ENCODE data around the gene NECTIN1.

NECTIN1 gene

GRCh38 chr11:119626197-119626841 is 102.7 kb downstream of the NECTIN1 start:
- Histone ChIP-seq H3K27ac (no peak overlapping the region), H3K4me3 (no peak overlapping the region)
- TF ChIP-seq CTCF (IDR thresholded peaks at IDR 0.05) = no peak
- DNase-seq (ENCODE audit: low spot score) = no peak

- TF ChIP-seq CTCF (IDR thresholded peaks at IDR 0.05) = no peak
- no peak overlapping the region for H3K4me3 ChIP-seq
- H3K27ac ChIP-seq = no peak overlapping the region
- no peak for DNase-seq (ENCODE audit: low spot score)
These were observed 103.6 kb downstream of the NECTIN1 start for GRCh38 chr11:119625206-119625978.

- no peak for TF ChIP-seq CTCF (IDR thresholded peaks at IDR 0.05)
- no peak for DNase-seq (ENCODE audit: low spot score)
- Histone ChIP-seq H3K4me3 (no peak overlapping the region), H3K27ac (no peak overlapping the region)
These were observed 104.4 kb downstream of the NECTIN1 start for GRCh38 chr11:119624629-119625028.

GRCh38 chr11:119624102-119624615 is 104.8 kb downstream of the NECTIN1 start:
- peak; percentile 41 for TF ChIP-seq CTCF (IDR thresholded peaks at IDR 0.05)
- no peak for DNase-seq (ENCODE audit: low spot score)
- no peak overlapping the region for H3K4me3 ChIP-seq
- no peak overlapping the region for H3K27ac ChIP-seq

- Histone ChIP-seq H3K27ac (no peak overlapping the region), H3K4me3 (no peak overlapping the region)
- no peak for TF ChIP-seq CTCF (IDR thresholded peaks at IDR 0.05)
- no peak for DNase-seq (ENCODE audit: low spot score)
These were observed 105.3 kb downstream of the NECTIN1 start for GRCh38 chr11:119623682-119624081.

GRCh38 chr11:119622454-119623143 is 106.4 kb downstream of the NECTIN1 start:
- no peak for TF ChIP-seq CTCF (IDR thresholded peaks at IDR 0.05)
- no peak overlapping the region for H3K27ac ChIP-seq
- no peak overlapping the region for H3K4me3 ChIP-seq
- no peak for DNase-seq (ENCODE audit: low spot score)

All from coronary artery (tissue), 2 donors.